GM13977 (cell line): ENCODE measurements around the gene MEPCE.
"Not testable (repeated sequence)": the region's sequence is repeated elsewhere in the genome, so short reads cannot be mapped to it uniquely, and the experiment has no call there.

Experiments
- DNase-seq: peaks from one replicate; pipeline ENCODE4 v3.0.0; 2012; ENCODE audit warnings: low spot score
- in situ Hi-C: fragments of 300-500 bp; cut with MboI; formaldehyde crosslinking; loops from one replicate; pipeline ENCODE4 v1.12.0; 2022; ENCODE audit warnings: low sequenced_read_pairs, low pct_unique_long_range_greater_than_20kb, mixed read lengths, inconsistent platforms; ENCODE audit not compliant: unreplicated experiment
- TF ChIP-seq, protein P1 (sequence below): IDR thresholded peaks from 2 replicates; pipeline ENCODE4 v1.5.1; 2012; ENCODE audit warnings: mild to moderate bottlenecking, control low read depth; ENCODE audit not compliant: insufficient read depth; ENCODE audit errors: extremely low read depth, missing control alignments

The MEPCE gene

DNA sequence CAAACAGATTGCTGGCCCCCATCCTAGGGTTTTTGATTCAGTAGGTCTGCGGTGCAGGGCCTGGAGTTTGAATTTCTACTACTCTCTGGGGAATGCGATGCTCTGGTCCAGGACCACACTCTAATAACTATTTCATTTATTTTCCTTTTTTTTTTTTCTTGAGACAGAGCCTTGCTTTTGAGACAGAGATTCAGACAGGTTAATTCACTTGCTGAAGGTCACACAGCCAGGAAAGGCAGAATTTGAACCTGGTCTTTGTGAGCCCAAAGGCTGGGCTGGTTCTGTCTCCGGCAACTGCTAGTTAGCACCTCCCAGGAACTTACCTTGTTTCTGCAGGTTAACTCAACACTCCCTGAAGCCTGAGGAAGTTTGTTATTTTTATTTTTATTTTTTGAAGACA is 22.9 kb downstream of the MEPCE start:
- in situ Hi-C loops, result no loop called here
- DNase-seq, result no peak
- TF ChIP-seq, protein P1, sequence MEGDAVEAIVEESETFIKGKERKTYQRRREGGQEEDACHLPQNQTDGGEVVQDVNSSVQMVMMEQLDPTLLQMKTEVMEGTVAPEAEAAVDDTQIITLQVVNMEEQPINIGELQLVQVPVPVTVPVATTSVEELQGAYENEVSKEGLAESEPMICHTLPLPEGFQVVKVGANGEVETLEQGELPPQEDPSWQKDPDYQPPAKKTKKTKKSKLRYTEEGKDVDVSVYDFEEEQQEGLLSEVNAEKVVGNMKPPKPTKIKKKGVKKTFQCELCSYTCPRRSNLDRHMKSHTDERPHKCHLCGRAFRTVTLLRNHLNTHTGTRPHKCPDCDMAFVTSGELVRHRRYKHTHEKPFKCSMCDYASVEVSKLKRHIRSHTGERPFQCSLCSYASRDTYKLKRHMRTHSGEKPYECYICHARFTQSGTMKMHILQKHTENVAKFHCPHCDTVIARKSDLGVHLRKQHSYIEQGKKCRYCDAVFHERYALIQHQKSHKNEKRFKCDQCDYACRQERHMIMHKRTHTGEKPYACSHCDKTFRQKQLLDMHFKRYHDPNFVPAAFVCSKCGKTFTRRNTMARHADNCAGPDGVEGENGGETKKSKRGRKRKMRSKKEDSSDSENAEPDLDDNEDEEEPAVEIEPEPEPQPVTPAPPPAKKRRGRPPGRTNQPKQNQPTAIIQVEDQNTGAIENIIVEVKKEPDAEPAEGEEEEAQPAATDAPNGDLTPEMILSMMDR, result no peak

DNA sequence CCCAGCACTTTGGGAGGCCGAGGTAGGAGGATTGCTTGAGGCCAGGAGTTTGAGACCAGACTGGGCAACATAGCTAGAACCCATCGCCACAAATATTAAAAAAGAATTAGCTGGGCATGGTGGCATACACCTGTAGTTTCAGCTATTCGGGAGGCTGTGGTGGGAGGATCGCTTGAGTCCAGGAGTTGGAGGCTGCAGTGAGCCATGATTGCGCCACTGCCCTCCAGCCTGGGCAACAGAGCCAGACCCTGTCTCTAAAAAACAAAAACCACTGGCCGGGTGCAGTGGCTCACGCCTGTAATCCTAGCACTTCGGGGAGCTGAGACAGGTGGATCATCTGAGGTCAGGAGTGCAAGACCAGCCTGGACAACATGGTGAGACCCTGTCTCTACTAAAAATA is 24.2 kb downstream of the MEPCE start:
- DNase-seq, in situ Hi-C loops: not testable (repeated sequence)

DNA sequence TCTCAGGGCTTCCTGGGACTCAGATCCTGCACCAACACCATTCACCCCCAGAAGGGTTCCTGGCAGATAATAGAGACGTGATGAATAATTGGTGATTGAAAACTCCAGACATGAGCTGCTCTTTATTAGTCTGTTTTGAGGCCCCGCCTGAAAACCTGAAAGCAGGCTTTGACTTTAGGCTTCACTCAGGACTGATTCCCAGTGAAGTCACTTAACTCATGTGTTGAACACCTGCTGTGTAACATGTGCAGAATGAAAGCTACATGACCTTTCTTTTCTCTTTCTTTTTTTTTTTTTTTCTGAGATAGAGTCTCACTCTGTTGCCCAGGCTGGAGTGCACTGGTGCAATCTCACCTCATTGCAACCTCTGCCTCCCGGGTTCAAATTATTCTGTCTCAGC is 25.6 kb downstream of the MEPCE start:
- TF ChIP-seq, protein P1, result no peak
- in situ Hi-C loops, result no loop called here
- no peak for DNase-seq

DNA sequence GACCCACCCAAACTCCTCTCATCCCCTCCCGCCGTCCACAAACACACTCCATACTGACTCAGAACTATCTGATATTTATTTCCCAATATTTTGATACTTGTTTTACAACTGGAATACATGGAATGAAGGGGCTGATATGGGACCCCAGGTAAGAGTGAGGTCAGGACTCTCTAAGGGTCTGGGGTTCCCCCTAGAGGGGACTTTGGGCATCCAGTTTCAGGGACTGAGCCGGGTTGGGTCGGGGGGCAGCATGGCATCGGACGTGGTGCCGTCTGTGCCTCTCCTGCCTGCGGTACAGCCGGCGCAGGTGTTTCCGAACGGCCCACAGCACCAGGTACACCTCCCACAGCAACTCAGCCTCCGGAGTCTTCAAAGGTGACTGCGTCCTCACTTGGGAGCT is 26.9 kb downstream of the MEPCE start:
- TF ChIP-seq, protein P1, result no peak

DNA sequence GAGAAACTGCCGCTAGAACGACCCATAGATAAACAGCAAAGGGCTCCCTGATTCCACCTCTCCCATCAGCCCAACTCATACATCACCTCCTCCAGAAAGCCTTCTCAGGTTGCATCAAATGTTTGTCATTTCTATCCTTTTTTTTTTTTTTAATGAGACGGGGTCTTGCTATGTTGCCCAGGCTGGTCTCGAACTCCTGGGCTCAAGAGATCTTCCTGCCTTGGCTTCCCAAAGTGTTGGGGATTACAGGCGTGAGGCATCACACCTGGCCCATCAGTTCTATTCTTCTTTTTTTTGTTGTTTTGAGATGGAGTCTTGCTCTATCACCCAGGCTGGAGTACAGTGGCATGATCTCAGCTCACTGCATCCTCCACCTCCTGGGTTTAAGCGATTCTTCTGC is 27.4 kb downstream of the MEPCE start:
- TF ChIP-seq, protein P1, result no peak
- in situ Hi-C loops, result no loop called here
- no peak for DNase-seq

More for the DNA sequence above, 26.9 kb downstream of the MEPCE start:
- in situ Hi-C loops, result no loop called here
- no peak for DNase-seq

DNA sequence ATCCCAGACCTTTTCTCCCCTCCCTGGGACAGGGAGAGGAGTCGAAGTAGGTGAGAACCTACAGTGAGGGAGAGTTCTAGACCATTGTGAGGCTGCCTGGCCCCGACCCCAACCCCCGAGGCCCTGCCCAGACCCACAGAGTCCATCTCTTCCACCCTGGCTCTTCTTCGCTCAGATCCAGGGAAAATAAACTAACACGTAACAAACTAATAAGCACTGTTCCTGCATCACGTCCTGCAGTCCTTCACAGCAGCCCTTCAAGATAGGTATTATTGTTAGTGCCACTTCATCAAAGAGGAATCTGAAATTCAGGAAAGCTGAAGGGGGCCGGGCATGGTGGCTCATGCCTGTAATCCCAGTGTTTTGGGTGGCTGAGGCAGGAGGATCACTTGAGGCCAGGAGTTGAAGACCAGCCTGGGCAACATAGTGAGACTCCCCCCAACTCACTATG is 34.6 kb downstream of the MEPCE start, which contains the start of gene SPACDR:
Gene SPACDR, minus strand, starts transcription at position 51 of the 451 bp plus-strand sequence. CDS start 235 bp downstream, outside the sequence.
- DNase-seq, result no peak
- TF ChIP-seq, protein P1, result no peak
- in situ Hi-C loops, result no loop called here

DNA sequence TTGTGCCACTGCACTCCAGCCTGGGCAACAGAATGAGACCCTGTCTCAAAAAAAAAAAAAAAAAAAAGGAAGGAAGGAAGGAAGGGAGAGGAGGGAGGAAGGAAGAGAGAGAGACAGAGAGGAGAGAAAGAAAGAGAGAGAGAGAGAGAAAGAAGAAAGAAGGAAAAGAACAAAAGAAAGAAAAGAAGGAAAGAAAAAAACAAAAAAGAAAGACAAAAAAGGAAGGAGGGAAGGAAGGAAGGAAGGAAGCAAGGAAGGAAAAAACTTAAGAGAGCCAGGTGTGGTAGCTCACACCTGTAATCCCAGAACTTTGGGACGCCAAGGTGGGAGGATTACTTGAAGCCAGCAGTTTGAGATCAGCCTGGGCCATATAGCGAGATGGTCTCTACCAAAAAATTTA is 35.2 kb downstream of the MEPCE start:
- in situ Hi-C loops, result no loop called here
- DNase-seq, result no peak
- TF ChIP-seq, protein P1, result no peak
